Measurements from ENCODE around the gene RPGRIP1L.

GRCh38 chr16:53598511-53599275 is 105.0 kb downstream of the RPGRIP1L start:
- TF ChIP-seq CTCF (conservative IDR thresholded peaks at IDR 0.05; ENCODE audit: low read depth, low read length) (no peak), EZH2 (IDR thresholded peaks at IDR 0.05; ENCODE audit: low read length, unreplicated experiment) (no peak), EZH2phosphoT487 (IDR thresholded peaks at IDR 0.05; ENCODE audit: borderline replicate concordance, low read length) (no peak)

All from PC-3 (cell line).